Gastroesophageal sphincter (tissue), 3 donors: ENCODE measurements around the gene KIF26A.

ENCODE experiments used
- EP300 ChIP-seq: sonication (generic); formaldehyde crosslinking; IDR thresholded peaks from one replicate; pipeline ENCODE4 v1.6.1; 2017; ENCODE audit warnings: antibody characterized with exemption, mild to moderate bottlenecking
- POLR2A ChIP-seq, 2 donors: fragments of 450-650 bp; IDR thresholded peaks; one replicate each; pipeline ENCODE4 v1.6.1; 2017; ENCODE audit warnings: antibody characterized with exemption in 2 of 2, mild to moderate bottlenecking in 2 of 2, moderate library complexity in 1 of 2
- POLR2AphosphoS5 ChIP-seq: sonication (generic); formaldehyde crosslinking; IDR thresholded peaks from one replicate; pipeline ENCODE4 v1.6.1; 2017; ENCODE audit warnings: antibody characterized with exemption
- TF ChIP-seq, protein P1 (sequence below), 4 experiments: fragments of 200-600 bp in 2 of 4; fragments of 450-650 bp in 2 of 4; sonication (generic) in 1 of 4; IDR thresholded peaks; one replicate each; pipeline ENCODE4 v1.5.1; 2017 to 2019; ENCODE audit warnings: antibody characterized with exemption in 4 of 4, mild to moderate bottlenecking in 2 of 4, moderate library complexity in 2 of 4

DNA sequence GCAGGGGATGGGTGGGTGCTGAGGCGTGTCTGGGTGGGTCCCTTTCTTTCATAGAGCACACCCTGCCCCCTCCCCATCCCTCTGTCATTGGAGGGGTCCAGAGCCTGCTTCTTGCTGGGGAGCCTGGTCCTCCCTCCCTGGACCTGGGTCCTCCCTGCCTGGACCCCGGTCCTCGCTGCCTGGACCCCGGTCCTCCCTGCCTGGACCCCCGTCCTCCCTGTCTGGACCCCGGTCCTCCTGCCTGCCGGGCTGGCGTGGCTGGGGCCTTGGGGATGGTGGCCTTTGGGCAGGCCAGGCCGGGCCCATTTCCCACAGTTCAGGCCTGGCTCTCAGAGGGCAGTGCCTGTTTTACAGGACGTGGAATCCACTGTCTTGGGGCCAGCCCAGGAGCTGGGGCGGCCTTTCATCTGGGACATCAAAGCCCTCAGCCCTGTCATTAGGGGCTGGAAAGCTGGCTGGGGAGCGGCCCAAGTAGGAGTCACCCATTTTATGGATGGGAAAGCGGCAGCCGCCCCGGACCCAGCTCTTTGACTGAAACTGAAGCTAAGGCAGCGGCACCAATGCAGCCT lies 44.6 kb downstream of the KIF26A start:
- TF ChIP-seq, protein P1, sequence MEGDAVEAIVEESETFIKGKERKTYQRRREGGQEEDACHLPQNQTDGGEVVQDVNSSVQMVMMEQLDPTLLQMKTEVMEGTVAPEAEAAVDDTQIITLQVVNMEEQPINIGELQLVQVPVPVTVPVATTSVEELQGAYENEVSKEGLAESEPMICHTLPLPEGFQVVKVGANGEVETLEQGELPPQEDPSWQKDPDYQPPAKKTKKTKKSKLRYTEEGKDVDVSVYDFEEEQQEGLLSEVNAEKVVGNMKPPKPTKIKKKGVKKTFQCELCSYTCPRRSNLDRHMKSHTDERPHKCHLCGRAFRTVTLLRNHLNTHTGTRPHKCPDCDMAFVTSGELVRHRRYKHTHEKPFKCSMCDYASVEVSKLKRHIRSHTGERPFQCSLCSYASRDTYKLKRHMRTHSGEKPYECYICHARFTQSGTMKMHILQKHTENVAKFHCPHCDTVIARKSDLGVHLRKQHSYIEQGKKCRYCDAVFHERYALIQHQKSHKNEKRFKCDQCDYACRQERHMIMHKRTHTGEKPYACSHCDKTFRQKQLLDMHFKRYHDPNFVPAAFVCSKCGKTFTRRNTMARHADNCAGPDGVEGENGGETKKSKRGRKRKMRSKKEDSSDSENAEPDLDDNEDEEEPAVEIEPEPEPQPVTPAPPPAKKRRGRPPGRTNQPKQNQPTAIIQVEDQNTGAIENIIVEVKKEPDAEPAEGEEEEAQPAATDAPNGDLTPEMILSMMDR (IDR thresholded peaks at IDR 0.05), result no peak
- no peak for TF ChIP-seq POLR2AphosphoS5
- TF ChIP-seq EP300, result no peak
- no peak for TF ChIP-seq POLR2A (IDR thresholded peaks at IDR 0.05)
